GM21786 (cell line): ENCODE data around the gene CFAP43.
"Not testable (repeated sequence)": the region's sequence is repeated elsewhere in the genome, so short reads cannot be mapped to it uniquely, and the experiment has no call there.

Source experiments
- ATAC-seq: cut with Tn5 transposase; IDR thresholded peaks from one replicate; pipeline ENCODE4 v1.9.1; 2021; ENCODE audit not compliant: unreplicated experiment

CFAP43 gene

DNA sequence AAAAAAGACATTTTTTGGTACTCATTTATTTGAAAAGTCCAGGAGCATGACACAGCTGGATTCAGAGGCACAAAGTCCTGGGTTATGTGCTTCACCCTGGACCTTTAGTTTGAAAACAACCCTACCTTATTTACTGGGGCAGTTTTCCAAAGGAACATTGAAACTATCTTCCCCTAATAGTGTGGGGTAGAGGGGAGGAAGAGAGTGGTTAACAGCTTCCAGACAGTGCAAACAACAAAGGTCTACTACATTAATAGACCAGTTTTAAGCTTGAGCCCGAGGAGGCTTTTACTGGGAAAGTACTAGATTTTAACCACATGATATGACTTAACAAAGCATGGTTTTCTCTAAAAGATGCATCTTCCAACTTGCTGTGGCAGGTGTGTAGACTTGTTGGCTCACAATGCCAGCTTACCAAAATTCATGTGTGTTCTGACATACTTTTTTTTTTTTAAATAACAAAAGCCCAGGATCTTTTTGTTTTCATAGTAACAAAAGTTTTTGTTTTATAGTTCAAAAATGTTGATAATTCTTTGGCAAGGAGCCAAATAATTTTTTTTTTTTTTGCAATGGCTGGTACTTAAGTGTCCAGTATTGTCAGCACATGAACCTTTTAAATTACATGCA lies 24.3 kb upstream of the CFAP43 start:
- ATAC-seq: no peak

DNA sequence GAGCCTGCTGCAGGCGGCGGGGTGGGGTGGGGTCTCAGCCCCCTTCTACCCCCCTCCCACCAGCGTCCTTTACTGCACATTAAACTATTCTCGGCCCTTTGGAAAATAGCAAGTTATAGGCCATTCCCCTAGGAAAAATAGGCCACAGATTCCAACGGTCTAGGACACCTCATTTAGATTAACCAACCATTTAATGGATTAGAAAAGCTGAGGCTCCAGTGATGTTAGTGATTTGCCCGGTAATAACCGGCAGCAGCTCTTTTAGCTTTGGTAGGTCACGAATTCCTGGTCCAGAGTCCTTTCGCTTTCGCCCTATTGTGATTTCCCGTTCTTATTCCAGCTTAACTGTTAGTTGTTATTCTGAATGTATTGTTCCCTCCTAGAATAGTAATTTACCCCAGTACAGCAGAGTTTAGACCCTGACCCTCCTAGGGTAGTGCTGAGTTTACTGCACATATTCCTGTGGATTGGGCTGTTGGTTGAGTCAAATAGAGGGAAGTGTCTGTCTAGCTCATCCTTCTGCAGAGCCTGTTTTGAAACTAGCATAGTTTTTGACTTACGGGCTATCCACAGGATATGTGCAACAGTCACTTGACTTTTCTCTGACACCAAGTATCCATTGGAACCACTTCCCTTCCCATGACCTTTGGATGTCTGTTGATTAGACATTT lies 23.3 kb upstream of the CFAP43 start:
- peak; percentile 44 for ATAC-seq

DNA sequence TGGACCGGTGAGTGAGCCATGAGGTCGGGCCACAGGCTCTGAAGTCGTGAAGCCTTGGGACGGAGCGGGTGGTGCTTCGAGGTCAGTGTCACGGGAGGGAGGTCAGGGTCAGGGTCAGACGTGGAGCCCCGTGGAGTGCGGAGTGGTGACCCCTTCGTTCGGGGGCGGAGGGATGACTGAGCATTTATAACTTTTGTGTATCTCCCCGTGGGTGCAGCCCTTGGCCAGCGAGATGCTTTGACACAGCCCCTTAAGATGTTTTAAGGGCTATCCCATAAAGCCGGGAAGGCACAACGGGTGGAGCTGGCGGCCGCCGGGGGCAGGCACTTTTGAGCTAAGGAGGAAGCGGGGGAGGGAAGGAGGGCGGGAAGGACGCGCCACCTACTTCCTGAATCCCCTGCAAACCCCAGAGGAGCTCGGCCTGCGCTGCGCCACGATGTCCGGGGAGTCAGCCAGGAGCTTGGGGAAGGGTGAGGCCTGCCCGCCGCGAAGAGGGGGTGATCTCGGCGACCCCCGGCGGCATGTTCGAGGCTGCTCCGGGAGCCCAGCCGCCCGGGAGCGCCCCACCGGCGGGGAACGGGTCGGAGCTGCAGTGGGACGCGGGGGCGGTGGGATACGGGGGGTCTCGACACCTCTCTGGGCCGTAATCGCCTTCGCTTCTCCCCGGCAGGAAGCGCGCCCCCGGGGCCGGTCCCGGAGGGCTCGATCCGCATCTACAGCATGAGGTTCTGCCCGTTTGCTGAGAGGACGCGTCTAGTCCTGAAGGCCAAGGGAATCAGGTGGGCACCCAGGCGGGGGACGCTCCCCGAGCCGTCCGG lies 22.5 kb upstream of the CFAP43 start, which contains the start of gene GSTO1:
TSS of gene GSTO1 (plus strand) at position 400 of the 818 bp plus-strand sequence. CDS start at position 437, 37 bp downstream.
- ATAC-seq: peak; percentile 76

DNA sequence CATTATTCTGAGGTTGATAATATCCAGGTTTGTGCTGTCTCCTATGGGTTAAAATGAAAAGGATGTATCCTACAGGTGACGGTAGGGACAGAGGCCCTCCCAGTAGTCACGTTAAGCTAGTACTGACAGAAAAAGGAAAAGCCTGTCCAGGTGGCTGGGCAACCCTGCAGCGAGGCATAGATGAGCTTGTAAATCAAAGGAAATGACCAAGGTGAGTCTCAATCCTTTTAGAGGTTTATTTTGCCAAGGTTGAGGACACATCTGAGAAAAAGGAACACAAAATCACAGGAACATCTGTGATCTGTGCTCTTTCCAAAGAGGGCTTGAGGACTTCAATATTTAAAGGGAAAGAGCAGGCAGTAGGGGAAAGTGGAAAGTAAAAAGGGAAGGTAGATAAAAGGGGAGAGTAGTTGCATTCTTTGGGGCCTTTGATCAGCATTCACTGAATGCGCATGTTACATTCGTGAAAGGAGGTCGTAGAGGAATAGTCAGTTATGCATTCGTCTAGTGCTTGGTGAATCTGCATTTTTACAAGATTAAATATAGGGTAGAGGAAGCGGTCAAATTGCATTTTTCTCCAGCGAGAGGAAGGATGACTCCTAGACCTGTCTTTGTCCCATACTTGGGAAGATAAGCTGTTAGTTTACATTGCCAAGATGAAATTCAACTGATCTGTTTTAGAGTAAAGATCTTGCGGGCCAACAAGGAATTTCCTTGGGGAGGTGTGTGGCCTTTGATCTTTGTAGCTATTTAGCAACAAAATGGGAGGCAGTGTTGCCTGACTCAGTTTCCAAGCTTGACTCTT lies 21.6 kb upstream of the CFAP43 start:
- no peak for ATAC-seq

DNA sequence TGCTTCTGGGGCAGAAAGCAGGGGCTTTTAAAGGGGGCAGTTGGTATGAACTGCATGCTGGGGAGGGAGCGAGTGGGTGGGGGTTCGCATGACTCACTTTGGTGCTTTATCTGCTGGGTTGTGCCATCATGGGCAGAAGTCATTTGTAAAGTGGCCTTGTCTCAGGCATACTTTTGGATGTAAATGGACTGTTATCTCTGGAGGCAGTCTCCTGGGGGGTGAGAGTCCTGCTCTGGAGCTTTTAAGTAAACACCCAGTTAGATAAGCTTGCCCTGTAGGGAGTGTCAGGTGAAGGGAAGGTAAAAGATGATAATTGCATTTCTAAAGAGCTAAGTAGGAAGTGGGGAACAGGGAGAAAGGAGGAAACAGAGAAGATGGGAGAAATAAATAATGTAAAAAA lies 20.9 kb upstream of the CFAP43 start:
- ATAC-seq: no peak

DNA sequence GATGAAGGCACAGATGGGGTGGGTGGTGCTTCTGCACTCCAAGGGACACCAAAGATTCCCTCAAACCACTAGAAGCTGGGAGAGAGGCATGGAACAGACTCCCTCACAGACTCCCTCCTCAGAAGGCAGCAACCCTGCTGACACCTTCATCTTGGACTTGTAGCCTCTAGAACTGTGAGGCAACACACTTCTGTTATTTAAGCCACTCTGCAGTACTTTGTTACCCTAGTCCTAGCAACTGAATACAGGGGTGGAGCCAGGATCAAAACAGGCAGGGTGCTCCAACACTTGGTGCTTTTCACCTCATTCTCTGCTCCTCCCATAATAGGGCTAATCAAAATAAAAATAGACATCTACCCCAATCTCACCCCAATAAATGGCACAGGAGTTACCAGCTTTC lies 20.2 kb upstream of the CFAP43 start:
- no peak for ATAC-seq

DNA sequence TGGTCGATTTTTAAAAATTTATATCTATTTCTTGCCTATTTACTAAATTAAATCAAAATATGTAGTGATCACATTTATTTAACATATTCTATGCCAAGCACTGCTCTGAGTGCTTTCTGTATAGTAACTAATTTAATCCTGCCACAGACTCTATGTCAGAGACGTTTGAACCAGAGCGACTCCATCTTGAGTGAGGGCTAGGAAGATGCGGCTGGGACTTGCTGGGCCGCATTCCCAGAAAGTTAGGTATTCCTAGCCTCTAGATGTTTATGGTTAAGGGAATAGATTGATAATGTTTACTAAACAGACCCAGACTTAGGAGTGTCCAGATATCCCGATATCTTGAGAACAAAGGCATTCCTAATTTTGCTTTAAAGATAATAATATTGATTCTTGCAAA lies 19.3 kb upstream of the CFAP43 start:
- no peak for ATAC-seq

DNA sequence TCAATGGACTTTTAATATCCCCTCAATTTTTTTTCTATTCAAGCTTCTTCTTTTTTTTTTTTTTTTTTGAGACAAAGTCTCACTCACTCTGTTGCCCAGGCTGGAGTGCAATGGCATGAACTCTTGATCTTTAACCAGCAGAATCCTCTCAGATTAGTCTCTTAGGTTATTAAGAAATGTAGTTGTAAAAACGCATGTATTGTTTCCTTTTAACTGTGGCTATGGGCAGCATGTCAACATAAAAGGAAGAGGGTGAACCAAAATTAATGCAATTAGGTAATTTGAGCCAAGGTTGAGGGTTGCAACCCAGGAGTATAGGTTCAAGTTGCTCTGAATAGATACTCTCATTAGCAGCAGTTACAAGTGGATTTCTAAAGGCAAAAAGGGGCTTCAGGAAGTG lies 18.2 kb upstream of the CFAP43 start:
- ATAC-seq: no peak

DNA sequence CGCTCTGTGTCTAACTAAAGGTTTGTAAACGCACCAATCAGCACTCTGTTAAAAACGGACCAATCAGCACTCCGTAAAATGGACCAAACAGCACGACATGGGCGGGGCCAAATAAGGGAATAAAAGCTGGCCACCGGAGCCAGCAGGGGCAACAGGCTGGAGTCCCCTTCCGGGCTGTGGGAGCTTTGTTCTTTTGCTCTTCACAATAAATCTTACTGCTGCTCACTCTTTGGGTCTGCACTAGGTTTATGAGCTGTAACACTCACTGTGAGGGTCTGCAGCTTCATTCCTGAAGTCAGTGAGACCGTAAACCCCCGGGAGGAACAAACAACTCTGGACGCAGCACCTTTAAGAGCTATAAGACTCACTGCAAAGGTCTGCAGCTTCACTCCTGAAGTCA lies 16.8 kb upstream of the CFAP43 start:
- not testable (repeated sequence) for ATAC-seq

DNA sequence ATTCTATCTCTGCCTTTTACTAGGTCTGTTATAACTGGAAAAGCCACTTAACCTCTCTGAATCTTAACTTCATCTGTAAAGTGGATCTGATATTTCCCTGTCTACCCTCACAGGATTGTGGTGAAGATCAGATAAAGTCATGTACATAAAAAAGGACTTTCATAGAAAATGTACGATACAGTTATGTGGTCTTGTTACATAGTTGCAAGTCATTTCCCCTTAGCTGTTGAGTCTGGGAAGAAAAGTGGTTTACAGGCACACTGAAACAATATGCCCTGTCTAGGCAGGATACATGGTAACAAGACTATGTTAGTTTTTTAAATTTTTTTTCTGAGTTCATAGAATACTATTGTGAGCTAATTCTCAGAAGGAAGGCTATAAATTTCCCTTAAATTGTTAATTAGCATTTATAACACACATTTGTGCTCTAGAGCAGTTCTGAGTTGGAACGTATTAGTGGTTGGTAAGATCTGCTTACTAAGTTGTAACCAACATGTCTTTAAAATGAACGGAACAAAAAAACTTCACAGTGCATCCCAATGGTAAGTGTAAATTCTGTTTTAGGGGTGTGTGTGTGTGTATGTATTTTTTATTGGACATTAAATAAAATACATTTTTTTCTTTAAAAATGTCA lies 15.5 kb upstream of the CFAP43 start:
- no peak for ATAC-seq

DNA sequence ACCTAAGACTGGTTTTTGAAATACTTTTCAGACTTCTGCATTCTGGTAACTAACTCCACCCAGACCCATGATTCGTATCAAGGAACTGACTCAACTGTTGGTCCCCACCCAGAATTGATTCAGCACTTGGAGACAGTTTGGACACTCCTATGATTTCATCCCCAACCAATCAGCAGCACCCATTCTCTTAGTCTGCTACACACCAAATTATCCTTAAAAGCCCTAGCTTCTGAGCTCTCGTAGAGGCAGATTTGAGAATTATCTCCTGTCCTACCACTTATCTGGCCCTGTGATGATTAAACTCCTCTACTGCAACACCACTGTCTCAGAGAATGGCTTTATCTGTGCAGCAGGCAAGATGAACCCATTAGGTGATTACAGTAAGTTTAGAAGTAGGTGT lies 14.8 kb upstream of the CFAP43 start:
- ATAC-seq: no peak

DNA sequence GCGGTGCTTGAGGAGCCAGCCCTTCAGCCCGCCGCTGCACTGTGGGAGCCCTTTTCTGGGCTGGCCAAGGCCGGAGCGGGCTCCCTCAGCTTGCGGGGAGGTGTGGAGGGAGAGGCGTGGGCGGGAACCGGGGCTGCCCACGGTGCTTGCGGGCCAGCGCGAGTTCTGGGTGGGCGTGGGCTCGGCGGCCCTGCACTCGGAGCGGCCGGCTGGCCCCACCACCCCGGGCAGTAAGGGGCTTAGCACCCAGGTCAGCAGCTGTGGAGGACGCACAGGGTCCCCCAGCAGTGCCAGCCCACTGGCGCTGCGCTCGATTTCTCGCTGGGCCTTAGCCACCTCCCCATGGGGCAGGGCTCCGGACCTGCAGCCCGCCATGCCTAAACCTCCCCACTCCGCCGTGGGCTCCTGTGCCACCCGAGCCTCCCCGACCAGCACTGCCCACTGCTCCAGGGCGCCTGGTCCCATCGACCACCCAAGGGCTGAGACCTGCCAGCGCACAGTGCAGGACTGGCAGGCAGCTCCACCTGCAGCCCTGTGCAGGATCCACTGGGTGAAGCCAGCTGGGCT lies 13.0 kb upstream of the CFAP43 start:
- ATAC-seq: no peak

DNA sequence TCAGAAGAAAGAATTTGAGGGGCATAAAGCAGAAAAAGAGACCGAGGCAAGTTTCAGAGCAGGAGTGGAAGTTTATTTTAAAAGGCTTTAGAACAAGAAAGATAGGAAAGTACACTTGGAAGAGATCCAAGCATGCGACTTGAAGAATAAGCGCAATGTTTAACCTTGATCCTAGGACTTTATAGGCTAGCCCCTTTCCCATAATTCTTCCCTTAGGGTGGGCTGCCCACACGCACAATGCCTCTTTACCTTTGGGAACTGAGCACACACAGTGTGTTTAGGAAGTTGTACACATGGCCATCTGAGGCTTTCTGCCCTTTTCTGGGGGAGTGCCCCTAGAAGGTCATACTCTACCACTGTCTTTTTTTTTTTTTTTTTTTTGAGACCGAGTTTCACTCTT lies 11.3 kb upstream of the CFAP43 start:
- ATAC-seq: no peak

DNA sequence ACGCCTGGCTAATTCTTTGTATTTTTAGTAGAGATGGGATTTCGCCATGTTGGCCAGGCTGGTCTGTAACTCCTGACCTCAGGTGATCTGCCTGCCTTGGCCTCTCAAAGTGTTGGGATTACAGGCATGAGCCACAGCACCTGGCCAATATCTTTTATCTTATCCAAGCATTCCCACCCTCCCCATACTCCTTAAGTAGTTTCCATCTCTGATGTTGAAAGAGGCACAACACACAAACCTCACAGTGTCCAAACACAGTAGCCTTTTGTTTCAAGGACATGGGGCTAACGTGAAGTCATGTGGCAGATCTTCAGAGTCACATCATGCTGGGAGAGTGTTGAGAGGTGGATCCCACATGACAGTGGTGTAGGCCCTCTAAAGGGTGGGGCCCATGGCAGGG lies 10.8 kb upstream of the CFAP43 start:
- not testable (repeated sequence) for ATAC-seq

DNA sequence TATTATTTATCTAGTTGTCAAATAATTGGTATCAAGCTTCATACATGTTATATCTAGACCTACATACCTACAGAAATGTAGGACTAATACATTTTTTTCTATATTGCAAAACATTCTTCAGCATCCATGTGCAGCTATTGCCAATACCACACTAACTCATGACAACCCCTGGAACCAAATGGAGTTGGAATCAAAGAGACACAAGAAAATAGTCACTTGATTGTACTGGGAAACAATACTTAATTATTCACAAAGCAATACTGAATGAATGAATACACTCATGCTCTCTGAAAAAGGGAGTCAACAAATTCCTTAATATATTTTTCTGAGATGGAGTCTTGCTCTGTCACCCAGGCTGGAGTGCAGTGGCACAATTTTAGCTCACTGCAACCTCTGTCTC lies 10.4 kb upstream of the CFAP43 start:
- no peak for ATAC-seq

DNA sequence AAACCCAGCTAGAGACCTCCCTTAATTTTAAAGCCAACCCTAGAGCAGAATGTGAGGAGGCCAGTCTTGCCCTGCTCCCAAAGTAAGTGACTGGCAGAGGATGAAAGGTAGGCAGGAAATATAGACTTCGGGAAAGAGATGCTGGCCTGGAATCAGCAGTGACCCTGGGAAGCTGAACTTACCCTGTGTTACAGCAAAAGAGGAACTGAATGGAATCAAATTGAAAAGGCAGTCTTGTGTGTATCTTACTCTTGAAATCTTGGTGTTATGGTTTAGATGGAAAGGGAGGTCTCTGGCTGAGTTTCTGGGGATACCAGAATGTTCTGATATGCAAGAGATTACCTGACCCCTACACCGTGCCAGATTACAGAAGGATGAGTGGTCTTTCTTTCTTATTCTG lies 7.9 kb upstream of the CFAP43 start:
- no peak for ATAC-seq

DNA sequence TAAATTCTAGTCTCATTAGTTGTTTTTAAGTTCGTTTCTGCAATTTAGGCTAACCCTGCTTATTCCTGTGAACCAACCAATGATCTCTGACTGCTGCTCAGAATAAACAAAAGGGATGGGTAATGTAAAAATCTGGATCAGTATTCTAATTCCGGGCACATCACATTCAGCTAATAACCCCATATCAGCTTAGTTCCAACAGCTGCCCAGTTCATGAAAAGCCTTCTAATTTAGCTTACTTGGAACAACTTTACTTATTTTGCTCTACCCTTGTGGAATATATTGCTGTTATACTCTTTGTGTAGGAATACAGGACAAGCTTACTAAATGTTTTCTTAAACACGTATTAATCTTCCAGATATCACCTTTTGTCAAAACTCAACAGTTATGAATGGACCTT lies 3.6 kb upstream of the CFAP43 start:
- ATAC-seq: no peak

DNA sequence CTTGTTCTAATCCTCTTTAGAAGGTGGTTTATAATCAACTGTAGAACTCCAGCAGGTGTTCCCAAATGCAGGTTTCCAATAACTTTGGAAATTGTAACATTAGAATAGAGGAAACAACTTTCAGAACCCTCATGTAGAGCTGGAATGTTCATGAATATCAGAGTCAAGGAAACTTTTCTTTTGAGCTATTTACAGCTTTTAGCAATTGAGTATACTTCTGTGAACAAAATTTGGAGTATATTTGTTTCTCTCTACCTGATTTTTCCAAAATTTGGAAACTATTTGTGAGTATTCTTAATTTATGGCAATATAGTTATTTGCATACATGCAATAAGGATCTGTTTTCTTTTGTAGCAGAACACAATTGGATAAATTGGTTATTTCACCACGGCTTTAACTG lies 2.8 kb upstream of the CFAP43 start:
- ATAC-seq: no peak

DNA sequence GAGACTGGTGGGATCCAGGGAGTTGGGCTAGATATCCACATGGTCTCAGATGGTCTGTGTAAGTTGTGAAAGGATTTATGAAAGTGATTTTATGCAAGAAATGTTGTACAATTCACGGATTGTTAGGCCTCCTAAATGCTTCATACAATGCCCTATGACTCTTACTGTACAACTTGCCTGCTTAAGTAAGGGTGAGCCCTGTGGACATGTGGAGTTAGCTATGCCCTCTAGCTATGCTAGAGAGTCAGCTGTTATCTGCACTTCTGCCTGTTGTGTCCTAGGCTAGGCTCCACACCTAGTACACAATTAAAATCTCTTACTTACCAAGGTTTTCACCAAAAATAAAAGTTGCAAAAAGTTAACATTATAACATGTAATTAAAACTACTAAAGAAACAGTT lies 1.7 kb upstream of the CFAP43 start:
- no peak for ATAC-seq

DNA sequence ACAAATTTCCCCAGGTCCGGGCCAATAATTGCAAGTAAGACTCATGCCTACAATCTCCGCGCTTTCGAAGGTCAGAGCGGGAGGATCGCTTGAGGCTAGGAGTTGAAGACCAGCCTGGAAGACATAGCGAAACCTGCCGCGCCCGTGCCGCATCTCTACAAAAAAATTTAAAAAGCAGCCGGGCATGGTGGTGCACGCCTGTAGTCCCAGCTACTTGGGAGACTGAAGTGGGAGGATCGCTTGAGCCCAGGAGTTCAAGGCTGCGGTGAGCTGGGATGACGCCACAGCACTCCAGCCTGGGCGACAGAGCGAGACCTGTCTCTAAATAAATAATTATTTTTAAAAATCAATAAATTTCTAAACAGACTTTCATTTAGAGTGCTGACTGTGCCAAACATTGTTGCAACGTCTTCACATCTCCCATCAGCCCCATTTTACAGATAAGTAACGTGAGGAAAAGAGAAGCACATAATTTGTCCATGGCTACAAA lies 494 bp upstream of the CFAP43 start:
- ATAC-seq: no peak
